Thoracic aorta (tissue), 2 donors: ENCODE measurements around the gene DUSP8. TPM values are rescaled to one million over a fixed set of nuclear protein-coding genes. Genes with fewer than 3 reads are reported as not detected.
"Not testable (repeated sequence)": the region's sequence is repeated elsewhere in the genome, so short reads cannot be mapped to it uniquely, and the experiment has no call there.

Experiments used
- ATAC-seq: fragments of 150-250 bp; one replicate; pipeline ENCODE4 v1.8.0; 2017; ENCODE audit warnings: low read depth; ENCODE audit not compliant: insufficient number of reproducible peaks, low FRiP score
- DNase-seq: peaks from one replicate; pipeline ENCODE4 v3.0.0-alpha.2; 2020; ENCODE audit warnings: low spot score
- H3K27ac ChIP-seq, 2 donors: fragments of 200-600 bp; sonication (generic); 1 replicate in 1 of 2; 2 replicates in 1 of 2; pipeline ENCODE4 v1.5.1; 2016; ENCODE audit warnings: mild to moderate bottlenecking in 2 of 2, moderate library complexity in 2 of 2
- H3K27me3 ChIP-seq: fragments of 200-600 bp; sonication (generic); replicated peaks from 2 replicates; pipeline ENCODE4 v1.6.0; 2016; ENCODE audit warnings: mild to moderate bottlenecking; ENCODE audit not compliant: insufficient read depth
- H3K36me3 ChIP-seq: fragments of 200-600 bp; sonication (generic); one replicate; pipeline ENCODE4 v1.5.1; 2016
- H3K4me1 ChIP-seq, 2 donors: fragments of 200-600 bp; sonication (generic); 1 replicate in 1 of 2; 2 replicates in 1 of 2; pipeline versions ENCODE4 v1.5.1 to v1.6.0; 2016; ENCODE audit warnings: low read depth in 2 of 2, mild to moderate bottlenecking in 1 of 2; ENCODE audit not compliant: control insufficient read depth in 1 of 2
- H3K4me3 ChIP-seq: fragments of 200-600 bp; sonication (generic); 2 replicates; pipeline ENCODE4 v1.5.1; 2016; ENCODE audit warnings: mild to moderate bottlenecking
- H3K9me3 ChIP-seq: fragments of 200-600 bp; sonication (generic); 2 replicates; pipeline ENCODE4 v1.5.1; 2016
- CTCF ChIP-seq: fragments of 200-600 bp; sonication (generic); IDR thresholded peaks from one replicate; pipeline ENCODE4 v1.5.1; 2019; ENCODE audit warnings: antibody characterized with exemption
- total RNA-seq, 2 donors: library from RNA; depleted of rRNA; stranded (reverse); fragments of >200 nt; gene quantifications; one replicate each; pipeline versions ENCODE4 v1.1.0 to v1.2.3, GENCODE V29; 2016

Gene DUSP8
- 1 to 10 TPM; 3.7 to 7.6 TPM for total RNA-seq

GRCh38 chr11:1572197-1573076 is at the start of gene DUSP8:
Gene DUSP8 (minus strand): TSS chr11:1572271. CDS start chr11:1565826, 6,445 bp downstream.
- Histone ChIP-seq H3K27me3 (no peaks in the 10 kb centered on the region), H3K27ac (peak within 1 kb of the TSS; percentile 67 to 69), H3K36me3 (no peaks in the 10 kb centered on the region), H3K9me3 (no peaks in the 10 kb centered on the region), H3K4me3 (peak within 1 kb of the TSS; percentile 94), H3K4me1 (peaks cover 14 to 53% of the 10 kb centered on the region in 2 donors)
- no peak for TF ChIP-seq CTCF
- DNase-seq: peak; percentile 76
- peak; percentile 85 for ATAC-seq

- ATAC-seq (no peak), DNase-seq (no peak)
- no peaks in the 10 kb centered on the region for H3K9me3 ChIP-seq
- H3K27me3 ChIP-seq: no peaks in the 10 kb centered on the region
- H3K36me3 ChIP-seq: no peaks in the 10 kb centered on the region
- no peak overlapping the region for H3K4me3 ChIP-seq
- no peak for TF ChIP-seq CTCF
- H3K27ac ChIP-seq: no peak overlapping the region
- H3K4me1 ChIP-seq: no peaks in the 10 kb centered on the region
These were observed 47.4 kb upstream of the DUSP8 start for GRCh38 chr11:1619449-1619848.

GRCh38 chr11:1618231-1618630 is 46.2 kb upstream of the DUSP8 start:
- H3K4me1 ChIP-seq: no peaks in the 10 kb centered on the region
- no peak overlapping the region for H3K4me3 ChIP-seq
- ATAC-seq (no peak), DNase-seq (no peak)
- H3K27me3 ChIP-seq: no peaks in the 10 kb centered on the region
- no peak for TF ChIP-seq CTCF
- H3K36me3 ChIP-seq: no peaks in the 10 kb centered on the region
- no peak overlapping the region for H3K27ac ChIP-seq
- H3K9me3 ChIP-seq: no peaks in the 10 kb centered on the region

GRCh38 chr11:1608363-1608762 is 36.3 kb upstream of the DUSP8 start, which contains the start of gene KRTAP5-3:
Gene KRTAP5-3 (minus strand): TSS chr11:1608463. CDS start chr11:1608385, 78 bp downstream.
- ATAC-seq: no peak
- no peaks in the 10 kb centered on the region for H3K27me3 ChIP-seq

GRCh38 chr11:1607901-1608300 is 35.8 kb upstream of the DUSP8 start:
- not testable (repeated sequence) for H3K36me3 ChIP-seq, H3K4me3 ChIP-seq, H3K27me3 ChIP-seq, H3K4me1 ChIP-seq, H3K9me3 ChIP-seq, DNase-seq, ATAC-seq, H3K27ac ChIP-seq

More at GRCh38 chr11:1608363-1608762, 36.3 kb upstream of the DUSP8 start, which contains the start of gene KRTAP5-3:
- Histone ChIP-seq H3K27ac (no peak within 1 kb of the TSS), H3K4me3 (no peak within 1 kb of the TSS), H3K4me1 (no peaks in the 10 kb centered on the region), H3K9me3 (no peaks in the 10 kb centered on the region), H3K36me3 (no peaks in the 10 kb centered on the region)
- no peak for DNase-seq
- no peak for TF ChIP-seq CTCF

GRCh38 chr11:1607156-1607845 is 35.2 kb upstream of the DUSP8 start:
- H3K27ac ChIP-seq, DNase-seq, H3K27me3 ChIP-seq, H3K4me1 ChIP-seq, H3K4me3 ChIP-seq, H3K36me3 ChIP-seq, H3K9me3 ChIP-seq, ATAC-seq: not testable (repeated sequence)

- not testable (repeated sequence) for H3K27ac ChIP-seq, H3K36me3 ChIP-seq, H3K9me3 ChIP-seq, H3K4me3 ChIP-seq, ATAC-seq, H3K27me3 ChIP-seq, DNase-seq, H3K4me1 ChIP-seq
These were observed 33.9 kb upstream of the DUSP8 start for GRCh38 chr11:1605923-1606322.
